Measurements from ENCODE around the gene FHIT. TPM values are rescaled to one million over a fixed set of nuclear protein-coding genes. Genes with fewer than 3 reads are reported as not detected.

Gene FHIT
- total RNA-seq, 4 donors from 2014 or later, result 3.2 to 10.9 (median 6.4) TPM

DNA sequence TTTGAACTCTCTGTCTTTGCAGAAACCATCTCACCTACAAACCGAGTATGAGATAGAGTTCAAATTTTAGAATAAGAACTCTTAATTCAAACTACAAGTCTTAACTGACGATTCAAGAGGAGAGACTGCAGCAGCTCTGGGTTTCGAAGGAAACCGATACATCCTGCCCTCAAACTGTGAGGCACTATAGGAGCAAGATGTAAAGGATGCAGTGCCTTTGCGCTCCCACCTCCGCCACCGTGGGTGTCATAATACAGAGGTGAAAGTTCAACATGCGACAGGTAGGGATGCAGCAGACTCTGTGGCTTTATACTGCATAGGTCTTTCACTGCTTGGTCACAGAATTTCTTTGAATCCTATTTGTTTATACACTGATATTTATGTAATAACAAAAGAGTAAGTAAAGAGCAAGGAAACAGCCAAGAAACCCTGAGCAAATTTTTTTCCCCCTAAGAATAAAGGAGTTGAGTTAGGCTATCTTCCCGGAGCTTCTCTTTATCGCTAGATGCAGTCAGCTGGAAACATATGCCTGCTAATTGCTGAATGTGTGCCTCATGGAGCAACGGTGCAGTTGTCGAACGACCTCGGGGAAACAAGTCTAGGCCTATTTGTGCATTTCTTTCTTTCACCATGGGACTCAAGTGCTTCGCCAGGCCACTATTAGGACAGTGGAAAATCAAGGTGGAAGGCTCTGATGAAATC, 1103.9 kb downstream of the FHIT start:
- ATAC-seq (ENCODE audit: low FRiP score) (no peak), DNase-seq (ENCODE audit: low spot score) (no peak)
- TF ChIP-seq, protein P1, sequence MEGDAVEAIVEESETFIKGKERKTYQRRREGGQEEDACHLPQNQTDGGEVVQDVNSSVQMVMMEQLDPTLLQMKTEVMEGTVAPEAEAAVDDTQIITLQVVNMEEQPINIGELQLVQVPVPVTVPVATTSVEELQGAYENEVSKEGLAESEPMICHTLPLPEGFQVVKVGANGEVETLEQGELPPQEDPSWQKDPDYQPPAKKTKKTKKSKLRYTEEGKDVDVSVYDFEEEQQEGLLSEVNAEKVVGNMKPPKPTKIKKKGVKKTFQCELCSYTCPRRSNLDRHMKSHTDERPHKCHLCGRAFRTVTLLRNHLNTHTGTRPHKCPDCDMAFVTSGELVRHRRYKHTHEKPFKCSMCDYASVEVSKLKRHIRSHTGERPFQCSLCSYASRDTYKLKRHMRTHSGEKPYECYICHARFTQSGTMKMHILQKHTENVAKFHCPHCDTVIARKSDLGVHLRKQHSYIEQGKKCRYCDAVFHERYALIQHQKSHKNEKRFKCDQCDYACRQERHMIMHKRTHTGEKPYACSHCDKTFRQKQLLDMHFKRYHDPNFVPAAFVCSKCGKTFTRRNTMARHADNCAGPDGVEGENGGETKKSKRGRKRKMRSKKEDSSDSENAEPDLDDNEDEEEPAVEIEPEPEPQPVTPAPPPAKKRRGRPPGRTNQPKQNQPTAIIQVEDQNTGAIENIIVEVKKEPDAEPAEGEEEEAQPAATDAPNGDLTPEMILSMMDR (IDR thresholded peaks at IDR 0.05), result no peak

DNA sequence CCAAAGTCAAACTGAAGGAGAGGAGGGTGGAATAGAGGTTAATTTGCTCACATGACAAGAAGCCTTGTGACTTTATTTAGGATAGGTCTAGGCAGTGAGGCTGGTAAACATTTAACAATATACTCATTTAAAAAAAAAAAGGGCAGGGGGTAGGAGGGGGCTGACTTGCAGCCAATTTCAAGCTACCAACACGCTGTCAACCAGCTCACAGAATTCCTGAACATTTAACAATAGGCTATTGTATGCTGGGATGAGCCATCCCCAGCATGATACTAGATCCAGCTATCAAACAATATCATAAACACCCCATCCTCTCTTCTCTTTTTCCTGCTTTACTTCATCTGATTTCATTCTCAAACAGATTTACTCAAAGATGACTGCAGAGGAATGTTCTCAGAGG, 1105.1 kb downstream of the FHIT start:
- no peak for ATAC-seq (ENCODE audit: low FRiP score)
- TF ChIP-seq, protein P1 (IDR thresholded peaks at IDR 0.05), result no peak

GRCh38 chr3:60144071-60144470, 1107.2 kb downstream of the FHIT start:
- DNase-seq (ENCODE audit: low spot score) (no peak), ATAC-seq (ENCODE audit: low FRiP score) (no peak)
- TF ChIP-seq, protein P1 (IDR thresholded peaks at IDR 0.05), result no peak

More for the DNA sequence above, 1105.1 kb downstream of the FHIT start:
- no peak for DNase-seq (ENCODE audit: low spot score)

DNA sequence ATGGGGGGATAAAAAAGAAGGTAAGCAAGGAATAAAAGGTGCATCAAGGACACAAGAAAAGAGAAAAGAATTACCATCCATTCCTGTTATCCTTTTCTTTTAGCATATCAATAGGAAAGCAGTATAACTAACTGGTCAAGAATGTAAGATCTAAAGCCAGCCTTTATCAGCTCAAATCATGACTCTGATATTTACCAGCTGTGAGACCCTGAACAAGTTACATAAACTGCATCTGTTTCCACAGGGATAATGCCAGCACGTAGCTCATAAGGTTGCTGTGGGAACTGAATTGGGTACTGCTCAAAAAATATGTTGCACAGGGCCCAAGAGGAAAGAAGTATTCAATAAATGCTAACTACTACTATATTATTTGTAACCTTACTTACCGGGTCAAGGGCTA, 1109.2 kb downstream of the FHIT start:
- DNase-seq (ENCODE audit: low spot score) (no peak), ATAC-seq (ENCODE audit: low FRiP score) (no peak)
- TF ChIP-seq, protein P1 (IDR thresholded peaks at IDR 0.05), result no peak

DNA sequence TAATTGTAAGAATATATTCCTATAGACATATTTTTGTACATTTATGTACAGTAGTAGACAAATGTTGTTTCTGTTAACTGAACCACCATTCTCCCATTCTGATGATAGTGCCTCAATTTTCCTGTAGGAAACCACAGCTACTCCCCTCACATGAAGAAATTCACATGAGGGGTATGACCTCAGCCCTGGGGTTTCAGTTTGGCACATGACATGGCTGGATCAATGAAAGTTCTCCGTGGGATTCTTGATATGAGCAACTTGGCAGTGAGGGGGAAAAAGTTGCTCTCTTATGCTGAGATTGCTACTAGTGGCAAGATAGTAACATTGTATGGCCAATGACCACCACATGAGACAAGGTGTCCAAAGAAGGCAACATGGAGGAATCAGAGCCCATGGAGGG, 1111.1 kb downstream of the FHIT start:
- no peak for ATAC-seq (ENCODE audit: low FRiP score)

DNA sequence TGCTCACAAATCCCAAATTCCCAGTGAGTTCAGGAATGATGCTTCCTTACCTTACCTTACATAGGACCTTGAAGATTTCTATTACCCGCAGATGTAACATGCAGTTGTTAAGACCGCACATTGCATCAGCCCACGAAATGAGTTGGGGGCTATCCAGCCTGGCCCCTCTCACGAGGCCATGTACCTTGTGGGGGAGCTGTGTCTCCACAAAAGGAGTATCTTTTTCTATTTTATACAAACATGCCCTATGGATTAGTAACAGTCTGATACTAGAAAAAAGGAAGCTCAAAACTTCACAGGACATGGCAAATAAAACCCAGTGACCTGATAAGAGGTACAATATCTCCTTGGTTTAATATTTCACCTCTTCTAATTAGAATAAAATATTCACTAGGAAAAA, 1114.7 kb downstream of the FHIT start:
- DNase-seq (ENCODE audit: low spot score) (no peak), ATAC-seq (ENCODE audit: low FRiP score) (no peak)
- TF ChIP-seq, protein P1 (IDR thresholded peaks at IDR 0.05), result no peak

More for the DNA sequence above, 1111.1 kb downstream of the FHIT start:
- TF ChIP-seq, protein P1 (IDR thresholded peaks at IDR 0.05), result no peak
- no peak for DNase-seq (ENCODE audit: low spot score)

- no peak for ATAC-seq (ENCODE audit: low FRiP score)
- TF ChIP-seq, protein P1 (IDR thresholded peaks at IDR 0.05), result no peak
- DNase-seq (ENCODE audit: low spot score), result no peak
These were observed 1115.8 kb downstream of the FHIT start for GRCh38 chr3:60135474-60135873.

Data from omental fat pad (tissue), 4 donors.